SK-N-SH (cell line): ENCODE measurements around the gene SKP2. TPM values are rescaled to one million over a fixed set of nuclear protein-coding genes. Genes with fewer than 3 reads are reported as not detected.
A peak's percentile ranks its signal among the peaks of the same experiment; 100 is the strongest.

Experiments
- CTCF ChIA-PET: fragments of 300-600, 350-600 bp; formaldehyde crosslinking; extraction: SDS; loops from one replicate; lab custom pipeline; 2021; lab: Yijun Ruan, JAX
- POLR2A ChIA-PET: fragments of 350-600 bp; sonication (Branson Sonifier 250); formaldehyde crosslinking; extraction: SDS; loops from one replicate; lab custom pipeline; 2020; ENCODE audit warnings: antibody characterized with exemption, inconsistent platforms; lab: Yijun Ruan, JAX
- DNase-seq: peaks from one replicate; pipeline ENCODE4 v3.0.0; 2012
- H2AFZ ChIP-seq: fragments of 200-600 bp; sonication (generic); 2 replicates; pipeline ENCODE4 v1.8.1; 2016; ENCODE audit warnings: antibody characterized with exemption, mild to moderate bottlenecking, low read depth
- H3F3A ChIP-seq: fragments of 200-600 bp; sonication (generic); replicated peaks from 2 replicates; pipeline ENCODE3; 2016; ENCODE audit warnings: antibody characterized with exemption, mild to moderate bottlenecking; ENCODE audit not compliant: insufficient read depth
- H3K27ac ChIP-seq, 2 experiments: fragments of 200-500 bp in 1 of 2; fragments of 200-600 bp in 1 of 2; sonication (Bioruptor generic) in 1 of 2; sonication (generic), shearing (Covaris generic) in 1 of 2; 2 replicates each; pipeline versions ENCODE4 v1.5.1 to v1.6.1; 2014 to 2016; ENCODE audit warnings: low read depth in 2 of 2, inconsistent platforms in 1 of 2, low read length in 1 of 2, mild to moderate bottlenecking in 1 of 2, mixed read lengths in 1 of 2
- H3K27me3 ChIP-seq: fragments of 200-600 bp; sonication (generic), shearing (Covaris generic); 2 replicates; pipeline ENCODE4 v1.6.1; 2016; ENCODE audit warnings: mixed run types; ENCODE audit not compliant: insufficient read depth
- H3K36me3 ChIP-seq, 2 experiments: fragments of 200-500 bp in 1 of 2; fragments of 200-600 bp in 1 of 2; sonication (Bioruptor generic) in 1 of 2; sonication (generic) in 1 of 2; replicated peaks in 1 of 2; 2 replicates each; pipeline versions ENCODE3 to v1.5.1; 2014 to 2016; ENCODE audit warnings: low read length in 1 of 2, mild to moderate bottlenecking in 1 of 2; ENCODE audit not compliant: insufficient read depth in 2 of 2, control insufficient read depth in 1 of 2
- H3K4me1 ChIP-seq, 2 experiments: fragments of 200-500 bp in 1 of 2; fragments of 200-600 bp in 1 of 2; sonication (Bioruptor generic) in 1 of 2; sonication (generic), shearing (Covaris generic) in 1 of 2; 2 replicates each; pipeline versions ENCODE4 v1.5.1 to v1.6.1; 2014 to 2016; ENCODE audit warnings: low read depth in 1 of 2, low read length in 1 of 2, mixed run types in 1 of 2; ENCODE audit not compliant: insufficient read depth in 2 of 2, control insufficient read depth in 1 of 2
- H3K4me2 ChIP-seq: fragments of 200-600 bp; sonication (generic), shearing (Covaris generic); 2 replicates; pipeline ENCODE4 v1.6.1; 2017; ENCODE audit warnings: mixed run types
- H3K4me3 ChIP-seq, 2 experiments: fragments of 200-500 bp in 1 of 2; fragments of 200-600 bp in 1 of 2; sonication (Bioruptor generic) in 1 of 2; sonication (generic), shearing (Covaris generic) in 1 of 2; 2 replicates each; pipeline versions ENCODE4 v1.5.1 to v1.8.1; 2014 to 2016; ENCODE audit warnings: low read depth in 2 of 2, inconsistent platforms in 1 of 2, low read length in 1 of 2, mild to moderate bottlenecking in 1 of 2, mixed read lengths in 1 of 2, moderate library complexity in 1 of 2
- H3K79me2 ChIP-seq: fragments of 200-600 bp; sonication (generic); 2 replicates; pipeline ENCODE4 v1.8.1; 2017; ENCODE audit warnings: mild to moderate bottlenecking; ENCODE audit not compliant: insufficient read depth
- H3K9ac ChIP-seq: fragments of 200-600 bp; sonication (generic); 2 replicates; pipeline ENCODE4 v1.6.1; 2017; ENCODE audit warnings: mixed run types
- H3K9me2 ChIP-seq: fragments of 200-600 bp; sonication (generic); 2 replicates; pipeline ENCODE4 v1.6.1; 2017; ENCODE audit warnings: mixed run types
- H3K9me3 ChIP-seq: fragments of 200-600 bp; sonication (generic); 2 replicates; pipeline ENCODE4 v1.6.1; 2017; ENCODE audit warnings: mixed run types, mild to moderate bottlenecking, moderate library complexity
- H4K20me1 ChIP-seq: fragments of 200-600 bp; sonication (generic); 2 replicates; pipeline ENCODE4 v1.6.1; 2017; ENCODE audit warnings: mild to moderate bottlenecking, mixed run types; ENCODE audit not compliant: insufficient read depth
- CHD2 ChIP-seq: fragments of 150-350 bp; IDR thresholded peaks from 2 replicates; pipeline ENCODE4 v1.6.1; 2018; ENCODE audit warnings: low read length; ENCODE audit not compliant: partially characterized antibody
- CTCF ChIP-seq: fragments of 200-600 bp; sonication (generic); IDR thresholded peaks from 2 replicates; pipeline ENCODE4 v1.6.1; 2017; ENCODE audit warnings: antibody characterized with exemption, mild to moderate bottlenecking, moderate library complexity
- ELF1 ChIP-seq: IDR thresholded peaks from 2 replicates; pipeline ENCODE4 v1.4.0; 2012
- FOXJ3 ChIP-seq: sonication (generic); formaldehyde crosslinking; IDR thresholded peaks from 2 replicates; pipeline ENCODE4 v1.5.1; 2020; ENCODE audit warnings: mild to moderate bottlenecking, missing genetic modification reagents
- IRF3 ChIP-seq: fragments of 150-350 bp; IDR thresholded peaks from 2 replicates; pipeline ENCODE4 v1.6.1; 2016; ENCODE audit warnings: mild to moderate bottlenecking, low read depth, low read length
- MEF2A ChIP-seq: IDR thresholded peaks from 2 replicates; pipeline ENCODE4 v1.4.0; 2012; ENCODE audit warnings: low read depth, borderline replicate concordance
- MXI1 ChIP-seq: IDR thresholded peaks from 2 replicates; pipeline ENCODE4 v1.6.1; 2012; ENCODE audit warnings: mild to moderate bottlenecking, low read depth, low read length, improper control_type of control experiment
- RAD21 ChIP-seq: IDR thresholded peaks from 2 replicates; pipeline ENCODE4 v1.6.1; 2012; ENCODE audit warnings: mild to moderate bottlenecking, low read length
- SMC3 ChIP-seq: IDR thresholded peaks from 2 replicates; pipeline ENCODE4 v1.6.1; 2012; ENCODE audit warnings: low read depth, low read length, improper control_type of control experiment
- TEAD4 ChIP-seq: IDR thresholded peaks from 2 replicates; pipeline ENCODE4 v1.4.0; 2012; ENCODE audit warnings: mild to moderate bottlenecking, borderline replicate concordance; ENCODE audit not compliant: insufficient read depth
- USF2 ChIP-seq: fragments of 150-350 bp; IDR thresholded peaks from 2 replicates; pipeline ENCODE4 v1.6.1; 2017; ENCODE audit warnings: antibody characterized with exemption, low read length, low read depth, borderline replicate concordance
- WGBS: methylation state at CpG from one replicate; pipeline ENCODE4 v1.1.6; 2017; ENCODE audit warnings: low lambda C conversion rate; 5-methylcytosine and 5-hydroxymethylcytosine counted together
- polyA plus RNA-seq, 3 experiments: library from polyadenylated mRNA; depleted of rRNA; stranded (reverse); fragments of >200 nt; gene quantifications; 2 replicates each; pipeline ENCODE4 v1.2.3, GENCODE V29; 2012

SKP2 gene
- polyA plus RNA-seq, 1 of the 3 experiments (the other 2 are of a cell fraction) = 12.4 TPM

GRCh38 chr5:36177154-36177553 lies 25.2 kb downstream of the SKP2 start:
- Histone ChIP-seq H3K9ac (no peak overlapping the region), H3K4me1 (no peaks in the 10 kb centered on the region), H3K9me2 (no peaks in the 10 kb centered on the region), H3K27me3 (no peaks in the 10 kb centered on the region), H3K9me3 (no peaks in the 10 kb centered on the region), H4K20me1 (no peaks in the 10 kb centered on the region), H3K79me2 (no peaks in the 10 kb centered on the region; the same call in 1 of the 2 replicates), H3K27ac (no peak overlapping the region), H3K36me3 (peaks cover 57 to 98% of the 10 kb centered on the region in 2 experiments), H3F3A (no peaks in the 10 kb centered on the region), H3K4me2 (no peak overlapping the region), H3K4me3 (no peak overlapping the region), H2AFZ (no peak overlapping the region)
- DNase-seq = no peak
- no peak for TF ChIP-seq IRF3
- no peak for TF ChIP-seq TEAD4
- TF ChIP-seq ELF1 = no peak
- no peak for TF ChIP-seq MXI1
- no peak for TF ChIP-seq USF2
- no peak for TF ChIP-seq FOXJ3 (CRISPR knock-in tag)
- CTCF ChIA-PET = interaction anchor here (0.8 to 3.1 kb wide), 13 partner anchors 10 to 515 kb away, joined by 3 to 17 read pairs (median 3); partner anchors contain the start of genes LMBRD2, SKP2 and UGT3A2
- 90% methylated on average over 2 of the region's 2 CpGs for WGBS
- POLR2A ChIA-PET = no interaction called here

- Histone ChIP-seq H3K36me3 (peaks cover 58 to 98% of the 10 kb centered on the region in 2 experiments), H4K20me1 (no peaks in the 10 kb centered on the region), H2AFZ (no peak overlapping the region), H3K9me3 (no peaks in the 10 kb centered on the region), H3K27ac (no peak overlapping the region), H3K4me1 (no peaks in the 10 kb centered on the region), H3K27me3 (no peaks in the 10 kb centered on the region), H3K4me2 (no peak overlapping the region), H3K9ac (no peak overlapping the region), H3K4me3 (no peak overlapping the region), H3K9me2 (no peaks in the 10 kb centered on the region), H3K79me2 (no peaks in the 10 kb centered on the region; the same call in 1 of the 2 replicates), H3F3A (peaks cover 4% of the 10 kb centered on the region)
- ChIA-PET POLR2A (interaction anchor here (0.5 to 1.4 kb wide), 3 partner anchors 64 to 110 kb away, joined by 3 read pairs; partner anchors contain the start of gene NADK2), CTCF (interaction anchor here (0.6 to 3.1 kb wide), 30 partner anchors 9 to 515 kb away, joined by 3 to 21 read pairs (median 4); partner anchors contain the start of genes LMBRD2, NADK2, RANBP3L and SKP2)
- TF ChIP-seq SMC3 (peak; percentile 63), CTCF (peak; percentile 68), CHD2 (no peak), RAD21 (peak; percentile 76), MEF2A (no peak)
- DNase-seq = peak; percentile 32
- 81% methylated on average over 2 of the region's 2 CpGs for WGBS
Observed at GRCh38 chr5:36177715-36178523, 26.0 kb downstream of the SKP2 start.
